NAMALWA (cell line): Measurements from ENCODE around the gene USH2A.

Experiments used
- DNase-seq: peaks from one replicate; pipeline ENCODE4 v3.0.0-alpha.2; 2015; ENCODE audit warnings: low spot score

USH2A gene

GRCh38 chr1:216285052-216285451 is 138.2 kb downstream of the USH2A start:
- no peak for DNase-seq

GRCh38 chr1:216281757-216282156 is 141.5 kb downstream of the USH2A start:
- no peak for DNase-seq

- DNase-seq, result no peak
Observed at GRCh38 chr1:216270086-216270773, 153.0 kb downstream of the USH2A start.

GRCh38 chr1:216261631-216262030 is 161.6 kb downstream of the USH2A start:
- DNase-seq, result no peak

- DNase-seq, result no peak
Observed at GRCh38 chr1:216258856-216259255, 164.4 kb downstream of the USH2A start.

- DNase-seq, result no peak
Observed at GRCh38 chr1:216258386-216258785, 164.9 kb downstream of the USH2A start.

GRCh38 chr1:216250861-216251260 is 172.4 kb downstream of the USH2A start:
- no peak for DNase-seq

- DNase-seq, result no peak
Observed at GRCh38 chr1:216248628-216249027, 174.6 kb downstream of the USH2A start.

- no peak for DNase-seq
Observed at GRCh38 chr1:216247937-216248336, 175.3 kb downstream of the USH2A start.

GRCh38 chr1:216246577-216247203 is 176.6 kb downstream of the USH2A start:
- no peak for DNase-seq

GRCh38 chr1:216238844-216239243 is 184.4 kb downstream of the USH2A start:
- no peak for DNase-seq

GRCh38 chr1:216237927-216238542 is 185.2 kb downstream of the USH2A start:
- DNase-seq, result no peak

GRCh38 chr1:216224233-216224632 is 199.0 kb downstream of the USH2A start:
- DNase-seq, result no peak

- DNase-seq, result no peak
Observed at GRCh38 chr1:216223486-216223885, 199.8 kb downstream of the USH2A start.

- DNase-seq, result no peak
Observed at GRCh38 chr1:216222288-216222687, 201.0 kb downstream of the USH2A start.

- DNase-seq, result peak; percentile 80
Observed at GRCh38 chr1:216221260-216221700, 202.0 kb downstream of the USH2A start.

GRCh38 chr1:216216305-216216704 is 206.9 kb downstream of the USH2A start:
- no peak for DNase-seq

GRCh38 chr1:216215169-216215568 is 208.1 kb downstream of the USH2A start:
- DNase-seq, result no peak

GRCh38 chr1:216212826-216213225 is 210.4 kb downstream of the USH2A start:
- DNase-seq, result no peak

- no peak for DNase-seq
Observed at GRCh38 chr1:216210081-216210480, 213.2 kb downstream of the USH2A start.

GRCh38 chr1:216209125-216209524 is 214.1 kb downstream of the USH2A start:
- DNase-seq, result no peak

GRCh38 chr1:216207154-216207553 is 216.1 kb downstream of the USH2A start:
- no peak for DNase-seq

GRCh38 chr1:216205176-216205575 is 218.1 kb downstream of the USH2A start:
- DNase-seq, result no peak
